ENCODE data around the gene PTGES. TPM values are rescaled to one million over a fixed set of nuclear protein-coding genes. Genes with fewer than 3 reads are reported as not detected.

Gene PTGES
- polyA plus RNA-seq, 1 of the 3 experiments (the other 2 are of a cell fraction) = 5.2 TPM

GRCh38 chr9:129777769-129778130 is 24.9 kb upstream of the PTGES start (continued):
- no peak for TF ChIP-seq YY1 (IDR thresholded peaks at IDR 0.05; ENCODE audit: low read depth)
- TF ChIP-seq RXRA (IDR thresholded peaks at IDR 0.05; ENCODE audit: borderline replicate concordance, low read depth) = no peak

GRCh38 chr9:129776938-129777768 is 24.3 kb upstream of the PTGES start:
- no peaks in the 10 kb centered on the region for H3K79me2 ChIP-seq (ENCODE audit: insufficient read depth)
- H4K20me1 ChIP-seq (ENCODE audit: insufficient read depth) = no peaks in the 10 kb centered on the region
- H3K4me3 ChIP-seq (ENCODE audit: low read depth in 2 of 2, low read length in 1 of 2) = no peak overlapping the region; a peak in 1 of 4 replicates
- peak overlapping the region; percentile 72 for H3K4me2 ChIP-seq
- no peaks in the 10 kb centered on the region for H3K27me3 ChIP-seq (ENCODE audit: insufficient read depth)
- peak overlapping the region; percentile 13 to 79; a peak in 3 of 4 replicates for H3K27ac ChIP-seq (ENCODE audit: low read depth in 2 of 2, low read length in 1 of 2)
- ChIA-PET CTCF (interaction anchor here (0.7 to 19.6 kb wide), 7 partner anchors 13 to 166 kb away, joined by 3 to 356 read pairs (median 6); no protein-coding TSS in a partner anchor), POLR2A (no interaction called here)
- no peaks in the 10 kb centered on the region for H3F3A ChIP-seq (replicated peaks; ENCODE audit: insufficient read depth)
- peaks cover 4 to 6% of the 10 kb centered on the region in 2 experiments; a peak in 1 of 4 replicates for H3K4me1 ChIP-seq (ENCODE audit: control insufficient read depth in 1 of 2, insufficient read depth in 2 of 2, low read depth in 1 of 2, low read length in 1 of 2)
- no peaks in the 10 kb centered on the region for H3K36me3 ChIP-seq (replicated peaks in 1 of 2; ENCODE audit: control insufficient read depth in 1 of 2, insufficient read depth in 2 of 2, low read length in 1 of 2)
- peak overlapping the region; percentile 20; the same call in 1 of the 2 replicates for H3K9ac ChIP-seq
- DNase-seq = peak; percentile 45
- no peaks in the 10 kb centered on the region for H3K9me2 ChIP-seq
- peak; percentile 77; the same call in 1 of the 2 replicates for TF ChIP-seq FOSL2 (IDR thresholded peaks at IDR 0.05; ENCODE audit: borderline replicate concordance, low read depth)
- TF ChIP-seq EP300 (IDR thresholded peaks at IDR 0.05; ENCODE audit: borderline replicate concordance in 1 of 2, low read depth in 1 of 2, low read length in 1 of 2) = peak in 1 of 2 experiments; percentile 49; a peak in 1 of 4 replicates
- peak; percentile 90 for TF ChIP-seq RXRA (IDR thresholded peaks at IDR 0.05; ENCODE audit: borderline replicate concordance, low read depth)
- peak; percentile 68; the same call in 1 of the 2 replicates for TF ChIP-seq YY1 (IDR thresholded peaks at IDR 0.05; ENCODE audit: low read depth)
- TF ChIP-seq GABPA (IDR thresholded peaks at IDR 0.05; ENCODE audit: low read depth) = no peak
- no peak for TF ChIP-seq GATA2 (CRISPR knock-in tag; IDR thresholded peaks at IDR 0.05)
- no peak for TF ChIP-seq TAF1 (IDR thresholded peaks at IDR 0.05; ENCODE audit: borderline replicate concordance, low read depth, low read length)
- peak; percentile 69 for TF ChIP-seq TCF12 (IDR thresholded peaks at IDR 0.05)
- peak; percentile 52; the same call in 1 of the 2 replicates for TF ChIP-seq NFIC (IDR thresholded peaks at IDR 0.05; ENCODE audit: borderline replicate concordance)
- 0 out of 2 replicates have a peak, but pooled peaks have one; percentile 47 for TF ChIP-seq TEAD4 (IDR thresholded peaks at IDR 0.05; ENCODE audit: borderline replicate concordance, insufficient read depth)
- TF ChIP-seq PBX3 (IDR thresholded peaks at IDR 0.05) = peak; percentile 62; the same call in 1 of the 2 replicates
- no peak for TF ChIP-seq CHD2 (IDR thresholded peaks at IDR 0.05; ENCODE audit: low read length, partially characterized antibody)
- peak; percentile 36; the same call in 1 of the 2 replicates for TF ChIP-seq MEF2A (IDR thresholded peaks at IDR 0.05; ENCODE audit: borderline replicate concordance, low read depth)
- no peak for TF ChIP-seq IRF3 (IDR thresholded peaks at IDR 0.05; ENCODE audit: low read depth, low read length)
- TF ChIP-seq JUND (IDR thresholded peaks at IDR 0.05) = peak; percentile 86
- 0 out of 2 replicates have a peak, but pooled peaks have one; percentile 3 for TF ChIP-seq SMC3 (IDR thresholded peaks at IDR 0.05; ENCODE audit: low read depth, low read length)
- 0 out of 2 replicates have a peak, but pooled peaks have one; percentile 9 for TF ChIP-seq REST (IDR thresholded peaks at IDR 0.05; ENCODE audit: low read depth, low read length)
- peak overlapping the region; percentile 68 for H2AFZ ChIP-seq (ENCODE audit: low read depth)
- WGBS (ENCODE audit: low lambda C conversion rate) = 28% methylated on average over 8 of the region's 16 CpGs
- H3K9me3 ChIP-seq = no peaks in the 10 kb centered on the region

Measured in SK-N-SH (cell line).